Ishikawa (cell line): ENCODE measurements around the gene SCYGR6.

Experiments used
- CEBPB ChIP-seq: IDR thresholded peaks from 2 replicates; pipeline ENCODE4 v1.6.1; 2012
- CREB1 ChIP-seq: IDR thresholded peaks from 2 replicates; pipeline ENCODE4 v1.6.1; 2012; ENCODE audit warnings: low read depth
- EGR1 ChIP-seq: IDR thresholded peaks from 2 replicates; pipeline ENCODE4 v1.6.1; 2012
- EP300 ChIP-seq: IDR thresholded peaks from 2 replicates; pipeline ENCODE4 v1.6.1; 2012; ENCODE audit warnings: borderline replicate concordance
- FOXM1 ChIP-seq: IDR thresholded peaks from 2 replicates; pipeline ENCODE4 v1.6.1; 2012; ENCODE audit warnings: low read depth, borderline replicate concordance
- MAX ChIP-seq: IDR thresholded peaks from 2 replicates; pipeline ENCODE4 v1.6.1; 2012
- NFIC ChIP-seq: IDR thresholded peaks from 2 replicates; pipeline ENCODE4 v1.6.1; 2012
- RAD21 ChIP-seq: IDR thresholded peaks from 2 replicates; pipeline ENCODE4 v1.6.1; 2012; ENCODE audit warnings: low read depth
- REST ChIP-seq: IDR thresholded peaks from 2 replicates; pipeline ENCODE4 v1.6.1; 2012; ENCODE audit warnings: low read depth, mild to moderate bottlenecking
- TAF1 ChIP-seq: IDR thresholded peaks from 2 replicates; pipeline ENCODE4 v1.6.1; 2012; ENCODE audit warnings: low read depth, mild to moderate bottlenecking
- TCF12 ChIP-seq: IDR thresholded peaks from 2 replicates; pipeline ENCODE4 v1.6.1; 2012; ENCODE audit warnings: low read depth
- TEAD4 ChIP-seq: IDR thresholded peaks from 2 replicates; pipeline ENCODE4 v1.6.1; 2012
- USF1 ChIP-seq: IDR thresholded peaks from 2 replicates; pipeline ENCODE4 v1.6.1; 2012
- YY1 ChIP-seq: IDR thresholded peaks from 2 replicates; pipeline ENCODE4 v1.6.1; 2012; ENCODE audit warnings: low read depth
- ZBTB7A ChIP-seq: IDR thresholded peaks from 2 replicates; pipeline ENCODE4 v1.6.1; 2012; ENCODE audit warnings: low read depth

The SCYGR6 gene

GRCh38 chr2:227717687-227718567 is 6.6 kb downstream of the SCYGR6 start, which contains the start of gene SLC19A3:
SLC19A3 (minus strand) TSS chr2:227718028; CDS start chr2:227702318, 15,710 bp downstream.
- TF ChIP-seq EGR1 (no peak), REST (no peak), MAX (peak; percentile 57), NFIC (peak; percentile 62)

GRCh38 chr2:227716501-227716900 is 8.1 kb downstream of the SCYGR6 start:
- no peak for TF ChIP-seq EP300
- no peak for TF ChIP-seq MAX
- no peak for TF ChIP-seq USF1
- TF ChIP-seq NFIC: no peak
- TF ChIP-seq TCF12: no peak
- TF ChIP-seq REST: no peak
- TF ChIP-seq EGR1: no peak
- TF ChIP-seq TAF1: no peak
- no peak for TF ChIP-seq RAD21
- TF ChIP-seq CEBPB: no peak
- no peak for TF ChIP-seq ZBTB7A

- TF ChIP-seq EP300: no peak
- no peak for TF ChIP-seq MAX
- no peak for TF ChIP-seq TAF1
- TF ChIP-seq REST: no peak
- TF ChIP-seq CREB1: no peak
- no peak for TF ChIP-seq NFIC
- no peak for TF ChIP-seq USF1
- TF ChIP-seq RAD21: no peak
- TF ChIP-seq YY1: no peak
- TF ChIP-seq TCF12: no peak
- no peak for TF ChIP-seq TEAD4
Measured at GRCh38 chr2:227713291-227713690, 11.3 kb downstream of the SCYGR6 start.

- TF ChIP-seq EGR1 (no peak), RAD21 (no peak), FOXM1 (no peak), REST (no peak), TCF12 (no peak), CREB1 (no peak), CEBPB (no peak), TAF1 (no peak), YY1 (no peak), ZBTB7A (no peak)
Measured at GRCh38 chr2:227710986-227711385, 13.6 kb downstream of the SCYGR6 start.
